OCI-LY7 (cell line): Measurements from ENCODE around the gene ZNF593. TPM values are rescaled to one million over a fixed set of nuclear protein-coding genes. Genes with fewer than 3 reads are reported as not detected.

Source experiments
- BruUV-seq: library from RNA; stranded (reverse); fragments of 400-500 nt; replicated peaks from 2 replicates; lab custom pipeline; 2021; lab: Mats Ljungman, UMichigan
- CTCF ChIA-PET: fragments of 300-600 bp; sonication (Branson Sonifier 250); formaldehyde crosslinking; loops from one replicate; lab custom pipeline; 2022; ENCODE audit warnings: antibody characterized with exemption; ENCODE audit not compliant: unreplicated experiment; lab: Charles Lee
- POLR2A ChIA-PET: fragments of 300-600 bp; sonication (Branson Sonifier 250); formaldehyde crosslinking; loops from one replicate; lab custom pipeline; 2022; ENCODE audit warnings: antibody characterized with exemption; lab: Charles Lee
- DNase-seq: peaks from one replicate; pipeline ENCODE4 v3.0.0-alpha.2; 2015; ENCODE audit warnings: low spot score
- H2AFZ ChIP-seq: fragments of 200-600 bp; sonication (generic), shearing (Covaris generic); 2 replicates; pipeline ENCODE4 v1.6.1; 2014; ENCODE audit warnings: mild to moderate bottlenecking, antibody characterized with exemption, low read length, moderate library complexity
- H3K27ac ChIP-seq: fragments of 200-600 bp; sonication (generic); 2 replicates; pipeline ENCODE4 v1.5.1; 2014; ENCODE audit warnings: mixed run types, low read depth, mild to moderate bottlenecking, moderate library complexity, low read length, inconsistent platforms; ENCODE audit not compliant: poor library complexity, severe bottlenecking
- H3K36me3 ChIP-seq: fragments of 200-600 bp; sonication (generic); 2 replicates; pipeline ENCODE4 v1.6.1; 2014; ENCODE audit warnings: mild to moderate bottlenecking, antibody characterized with exemption, low read length, moderate library complexity, mixed read lengths; ENCODE audit not compliant: insufficient read depth
- H3K4me1 ChIP-seq: fragments of 200-600 bp; sonication (generic); 2 replicates; pipeline ENCODE4 v1.5.1; 2014; ENCODE audit warnings: mild to moderate bottlenecking, low read length; ENCODE audit not compliant: insufficient read depth, poor library complexity, severe bottlenecking
- H3K4me2 ChIP-seq: fragments of 200-600 bp; sonication (generic); 2 replicates; pipeline ENCODE4 v1.6.1; 2014; ENCODE audit warnings: mild to moderate bottlenecking, low read length
- H3K4me3 ChIP-seq: fragments of 200-600 bp; sonication (generic); 2 replicates; pipeline ENCODE4 v1.5.1; 2014; ENCODE audit warnings: mild to moderate bottlenecking, low read depth, low read length; ENCODE audit not compliant: poor library complexity, severe bottlenecking
- H3K79me2 ChIP-seq: fragments of 200-600 bp; sonication (generic); 2 replicates; pipeline ENCODE4 v1.6.1; 2016; ENCODE audit warnings: low read depth, mild to moderate bottlenecking, low read length, moderate library complexity, mixed read lengths; ENCODE audit not compliant: insufficient read depth
- H3K9me2 ChIP-seq: fragments of 200-600 bp; sonication (generic); 2 replicates; pipeline ENCODE4 v1.6.1; 2016; ENCODE audit warnings: mild to moderate bottlenecking, low read length, mixed read lengths; ENCODE audit not compliant: insufficient read depth
- H3K9me3 ChIP-seq: fragments of 200-600 bp; sonication (generic); 2 replicates; pipeline ENCODE4 v1.6.1; 2014; ENCODE audit warnings: mild to moderate bottlenecking, mixed run types, low read length, mixed read lengths
- H4K20me1 ChIP-seq: fragments of 200-600 bp; sonication (generic); 2 replicates; pipeline ENCODE4 v1.6.1; 2014; ENCODE audit warnings: mild to moderate bottlenecking, antibody characterized with exemption, low read length, moderate library complexity, mixed read lengths; ENCODE audit not compliant: insufficient read depth
- CTCF ChIP-seq: fragments of 200-600 bp; sonication (generic); conservative IDR thresholded peaks from 2 replicates; pipeline ENCODE4 v1.5.1; 2014; ENCODE audit warnings: mild to moderate bottlenecking, antibody characterized with exemption, low read length, moderate library complexity, mixed read lengths
- EZH2phosphoT487 ChIP-seq: fragments of 200-600 bp; sonication (generic); IDR thresholded peaks from 2 replicates; pipeline ENCODE4 v1.6.1; 2018; ENCODE audit warnings: low read depth, borderline replicate concordance, mild to moderate bottlenecking, mixed run types, antibody characterized with exemption, low read length, moderate library complexity, mixed read lengths
- intact Hi-C: fragments of 100-400 bp; cut with micrococcal nuclease; formaldehyde crosslinking; loops from one replicate; pipeline ENCODE4 v1.10.0; 2022; ENCODE audit not compliant: unreplicated experiment
- total RNA-seq, 2 experiments: library from RNA; depleted of rRNA in 1 of 2; stranded (reverse); fragments of >200 nt in 1 of 2; shearing (Covaris generic) in 1 of 2; gene quantifications; 2 replicates each; pipeline ENCODE4 v1.2.3, GENCODE V29; 2014 to 2022

The ZNF593 gene
- total RNA-seq, 2 experiments from 2014 or later: 42.8 to 63.6 TPM

- no TSS peak for BruUV-seq
- H3K9me2 ChIP-seq: no peaks in the 10 kb centered on the region
These were observed 43.0 kb downstream of the ZNF593 start for GRCh38 chr1:26212726-26213125.

GRCh38 chr1:26213335-26213905 lies 43.7 kb downstream of the ZNF593 start:
- no peaks in the 10 kb centered on the region for H4K20me1 ChIP-seq
- no peaks in the 10 kb centered on the region for H3K9me3 ChIP-seq
- H3K4me3 ChIP-seq: no peak overlapping the region
- DNase-seq: no peak
- intact Hi-C loops: no loop called here
- H3K4me2 ChIP-seq: no peak overlapping the region
- TF ChIP-seq CTCF (no peak), EZH2phosphoT487 (no peak)
- no peak overlapping the region for H2AFZ ChIP-seq
- POLR2A ChIA-PET: interaction anchor here (0.8 kb wide), 1 partner anchor 31 kb away, joined by 3 read pairs; no protein-coding TSS in a partner anchor
- no peaks in the 10 kb centered on the region for H3K9me2 ChIP-seq
- H3K36me3 ChIP-seq: no peaks in the 10 kb centered on the region
- no peaks in the 10 kb centered on the region for H3K79me2 ChIP-seq
- CTCF ChIA-PET: no interaction called here
- no peak overlapping the region for H3K27ac ChIP-seq
- H3K4me1 ChIP-seq: no peaks in the 10 kb centered on the region
- BruUV-seq: no TSS peak

More at GRCh38 chr1:26212726-26213125, 43.0 kb downstream of the ZNF593 start:
- Histone ChIP-seq H3K27ac (no peak overlapping the region), H3K36me3 (no peaks in the 10 kb centered on the region), H3K4me3 (no peak overlapping the region), H3K4me1 (no peaks in the 10 kb centered on the region), H3K4me2 (no peak overlapping the region), H3K9me3 (no peaks in the 10 kb centered on the region), H3K79me2 (no peaks in the 10 kb centered on the region), H2AFZ (no peak overlapping the region), H4K20me1 (no peaks in the 10 kb centered on the region)
- CTCF ChIA-PET: no interaction called here
- POLR2A ChIA-PET: no interaction called here
- no peak for DNase-seq
- intact Hi-C loops: no loop called here
- TF ChIP-seq EZH2phosphoT487: no peak
- no peak for TF ChIP-seq CTCF

- Histone ChIP-seq H3K4me1 (no peaks in the 10 kb centered on the region), H3K36me3 (no peaks in the 10 kb centered on the region), H4K20me1 (no peaks in the 10 kb centered on the region), H3K9me2 (no peaks in the 10 kb centered on the region), H2AFZ (no peak overlapping the region), H3K27ac (no peak overlapping the region), H3K4me2 (no peak overlapping the region), H3K79me2 (no peaks in the 10 kb centered on the region), H3K4me3 (no peak overlapping the region), H3K9me3 (no peaks in the 10 kb centered on the region)
- DNase-seq: no peak
- intact Hi-C loops: no loop called here
- POLR2A ChIA-PET: no interaction called here
- TF ChIP-seq CTCF: no peak
- TF ChIP-seq EZH2phosphoT487: no peak
- BruUV-seq: no TSS peak
- CTCF ChIA-PET: interaction anchor here (0.6 kb wide), 1 partner anchor 237 kb away, joined by 3 read pairs; no protein-coding TSS in a partner anchor
These were observed 45.5 kb downstream of the ZNF593 start for GRCh38 chr1:26215246-26215645.
